Glutamatergic neuron (in vitro differentiated cells): ENCODE results near the gene GNAQ. TPM values are rescaled to one million over a fixed set of nuclear protein-coding genes. Genes with fewer than 3 reads are reported as not detected.

Source experiments
- DNase-seq: peaks from one replicate; pipeline ENCODE4 v3.0.0; 2022
- H3K27ac Mint-ChIP-seq: one replicate; pipeline ENCODE4 v1.8.0; 2020; ENCODE audit warnings: mild to moderate bottlenecking, mixed read lengths, inconsistent platforms; ENCODE audit not compliant: unreplicated experiment
- H3K27me3 Mint-ChIP-seq: one replicate; pipeline ENCODE4 v1.8.0; 2020; ENCODE audit warnings: mild to moderate bottlenecking, moderate library complexity, mixed read lengths, inconsistent platforms; ENCODE audit not compliant: unreplicated experiment
- H3K36me3 Mint-ChIP-seq: one replicate; pipeline ENCODE4 v1.8.0; 2020; ENCODE audit warnings: mild to moderate bottlenecking, mixed read lengths, inconsistent platforms; ENCODE audit not compliant: unreplicated experiment
- H3K4me1 Mint-ChIP-seq: one replicate; pipeline ENCODE4 v1.8.0; 2020; ENCODE audit warnings: mild to moderate bottlenecking, low read depth, mixed read lengths, inconsistent platforms; ENCODE audit not compliant: unreplicated experiment
- H3K4me3 Mint-ChIP-seq: one replicate; pipeline ENCODE4 v1.8.0; 2020; ENCODE audit warnings: mild to moderate bottlenecking, mixed read lengths, inconsistent platforms; ENCODE audit not compliant: unreplicated experiment
- H3K9me3 Mint-ChIP-seq: one replicate; pipeline ENCODE4 v1.8.0; 2020; ENCODE audit warnings: mild to moderate bottlenecking, moderate library complexity, mixed read lengths, inconsistent platforms; ENCODE audit not compliant: unreplicated experiment
- total RNA-seq: library from RNA; stranded (reverse); fragmentation: NEBNext Ultra II Directional; extraction: Animal tissue kit (Norgen Biotek cat#: 25700); gene quantifications from one replicate; pipeline ENCODE4 v1.2.1, GENCODE V29; 2021; ENCODE audit not compliant: unreplicated experiment
- TF ChIP-seq, protein P1 (sequence below): fragments of 200-600 bp; sonication (generic); IDR thresholded peaks from one replicate; pipeline ENCODE4 v1.5.0; 2021; ENCODE audit not compliant: partially characterized antibody, unreplicated experiment

The GNAQ gene
- total RNA-seq, 1 donor from 2014 or later: 72.8 TPM

DNA sequence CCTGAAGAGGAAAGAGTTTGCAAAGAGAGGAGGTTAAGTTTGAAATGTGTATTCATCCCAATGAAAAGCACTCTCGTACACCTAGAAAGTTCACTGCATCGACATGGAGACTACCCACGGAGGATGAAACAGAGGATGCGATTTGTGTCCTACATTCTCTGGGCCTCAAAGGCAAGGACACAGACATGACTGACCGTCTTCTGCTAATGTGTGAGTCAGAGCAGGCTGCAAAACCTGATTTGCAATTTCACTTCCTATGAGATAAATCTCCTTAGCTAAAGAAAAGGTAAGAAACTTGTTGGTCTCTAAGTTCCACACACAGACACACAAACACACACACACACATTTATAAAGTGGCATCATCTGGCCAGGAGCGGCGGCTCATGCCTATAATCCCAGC is 98.6 kb downstream of the GNAQ start:
- Mint-ChIP-seq H3K9me3 (no peaks in the 10 kb centered on the region), H3K27ac (no peak overlapping the region), H3K4me1 (peaks cover 9% of the 10 kb centered on the region), H3K4me3 (no peak overlapping the region), H3K27me3 (peaks cover 2% of the 10 kb centered on the region), H3K36me3 (no peaks in the 10 kb centered on the region)
- TF ChIP-seq, protein P1, sequence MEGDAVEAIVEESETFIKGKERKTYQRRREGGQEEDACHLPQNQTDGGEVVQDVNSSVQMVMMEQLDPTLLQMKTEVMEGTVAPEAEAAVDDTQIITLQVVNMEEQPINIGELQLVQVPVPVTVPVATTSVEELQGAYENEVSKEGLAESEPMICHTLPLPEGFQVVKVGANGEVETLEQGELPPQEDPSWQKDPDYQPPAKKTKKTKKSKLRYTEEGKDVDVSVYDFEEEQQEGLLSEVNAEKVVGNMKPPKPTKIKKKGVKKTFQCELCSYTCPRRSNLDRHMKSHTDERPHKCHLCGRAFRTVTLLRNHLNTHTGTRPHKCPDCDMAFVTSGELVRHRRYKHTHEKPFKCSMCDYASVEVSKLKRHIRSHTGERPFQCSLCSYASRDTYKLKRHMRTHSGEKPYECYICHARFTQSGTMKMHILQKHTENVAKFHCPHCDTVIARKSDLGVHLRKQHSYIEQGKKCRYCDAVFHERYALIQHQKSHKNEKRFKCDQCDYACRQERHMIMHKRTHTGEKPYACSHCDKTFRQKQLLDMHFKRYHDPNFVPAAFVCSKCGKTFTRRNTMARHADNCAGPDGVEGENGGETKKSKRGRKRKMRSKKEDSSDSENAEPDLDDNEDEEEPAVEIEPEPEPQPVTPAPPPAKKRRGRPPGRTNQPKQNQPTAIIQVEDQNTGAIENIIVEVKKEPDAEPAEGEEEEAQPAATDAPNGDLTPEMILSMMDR: no peak
- DNase-seq: no peak

DNA sequence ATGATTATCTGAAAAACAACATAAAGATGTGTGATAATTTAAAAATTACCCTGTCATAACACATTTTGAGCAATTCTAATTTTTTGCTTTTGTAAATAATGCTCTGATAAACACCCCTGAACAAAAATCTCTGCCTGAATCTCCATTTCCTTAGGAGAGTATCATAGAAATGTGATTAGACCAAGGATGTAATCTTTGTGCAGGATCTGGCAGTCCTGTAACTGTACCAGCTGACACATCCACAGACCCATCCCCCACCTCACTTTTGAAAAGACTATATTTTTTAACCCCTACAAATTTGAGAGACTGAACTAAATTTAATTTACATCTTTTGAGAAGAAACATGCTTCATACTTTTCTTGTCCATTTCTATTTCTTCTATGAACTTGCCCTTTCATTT is 101.7 kb downstream of the GNAQ start:
- no peaks in the 10 kb centered on the region for H3K9me3 Mint-ChIP-seq
- TF ChIP-seq, protein P1: no peak
- H3K36me3 Mint-ChIP-seq: no peaks in the 10 kb centered on the region
- no peaks in the 10 kb centered on the region for H3K27me3 Mint-ChIP-seq
- peaks cover 12% of the 10 kb centered on the region for H3K4me1 Mint-ChIP-seq
- no peak overlapping the region for H3K27ac Mint-ChIP-seq
- no peak overlapping the region for H3K4me3 Mint-ChIP-seq
- DNase-seq: no peak

DNA sequence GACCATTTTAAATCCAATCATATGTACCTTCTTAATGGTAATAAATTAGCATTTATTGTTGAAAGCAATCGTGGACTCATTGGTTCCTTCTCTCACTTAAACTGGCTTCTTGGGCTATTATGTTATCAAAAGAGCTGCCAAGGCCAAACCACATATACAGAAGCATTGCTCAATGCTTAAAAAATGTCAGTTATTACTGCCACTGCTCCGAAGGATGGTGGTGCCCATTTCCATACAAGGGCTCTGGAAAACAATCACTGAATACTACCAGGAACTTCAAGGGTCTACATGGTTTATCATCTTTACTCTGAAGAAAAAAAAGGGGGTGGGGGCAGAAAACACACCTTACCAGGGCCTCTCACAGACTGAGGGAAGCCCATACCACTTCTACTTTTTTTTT is 104.3 kb downstream of the GNAQ start:
- no peak for DNase-seq
- TF ChIP-seq, protein P1: no peak
- no peaks in the 10 kb centered on the region for H3K36me3 Mint-ChIP-seq
- no peaks in the 10 kb centered on the region for H3K27me3 Mint-ChIP-seq
- no peak overlapping the region for H3K4me3 Mint-ChIP-seq
- no peak overlapping the region for H3K27ac Mint-ChIP-seq
- H3K4me1 Mint-ChIP-seq: peaks cover 12% of the 10 kb centered on the region
- H3K9me3 Mint-ChIP-seq: no peaks in the 10 kb centered on the region

DNA sequence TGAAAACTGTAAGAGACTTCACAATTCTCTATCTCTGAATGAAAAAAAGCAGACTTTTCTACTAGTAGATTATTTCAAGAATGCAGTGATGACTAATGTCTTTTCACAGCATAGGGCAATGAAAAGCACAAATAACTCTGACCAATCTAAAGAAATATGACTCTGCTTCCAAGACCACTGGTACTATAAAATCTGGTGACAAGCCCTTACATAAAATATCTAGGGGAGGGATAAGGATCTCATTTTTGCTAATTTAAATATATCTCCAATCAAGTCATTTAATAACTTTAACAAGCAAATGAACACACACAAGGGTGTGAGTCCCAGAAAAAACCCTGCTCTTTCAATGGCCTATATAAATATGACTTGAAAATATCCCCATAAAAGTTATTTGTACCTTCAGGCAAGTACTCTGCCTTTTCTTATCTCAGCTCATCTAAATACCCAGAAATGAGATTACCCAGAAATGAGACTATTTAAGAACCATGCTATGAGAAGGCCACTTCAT is 105.2 kb downstream of the GNAQ start:
- peaks cover 15% of the 10 kb centered on the region for H3K4me1 Mint-ChIP-seq
- no peaks in the 10 kb centered on the region for H3K9me3 Mint-ChIP-seq
- TF ChIP-seq, protein P1: no peak
- H3K36me3 Mint-ChIP-seq: no peaks in the 10 kb centered on the region
- no peak for DNase-seq
- H3K4me3 Mint-ChIP-seq: no peak overlapping the region
- H3K27ac Mint-ChIP-seq: no peak overlapping the region
- no peaks in the 10 kb centered on the region for H3K27me3 Mint-ChIP-seq

DNA sequence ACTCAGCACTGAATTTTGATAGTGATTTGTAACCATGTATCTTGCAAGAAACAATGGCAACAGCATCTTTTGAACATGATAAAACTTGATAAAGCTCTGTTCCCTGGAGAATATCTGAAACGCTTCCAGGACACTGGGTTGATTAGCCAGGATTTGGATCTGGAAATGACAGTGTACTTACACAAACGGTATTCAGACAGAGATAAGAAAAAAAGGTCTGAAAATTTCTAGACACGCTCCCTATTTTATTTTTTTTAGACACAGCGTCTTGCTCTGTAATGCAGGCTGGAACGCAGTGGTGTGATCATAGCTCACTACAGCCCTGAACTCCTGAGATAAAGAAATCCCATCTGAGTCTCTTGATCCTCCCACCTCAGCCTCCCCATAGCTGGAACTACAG is 109.0 kb downstream of the GNAQ start:
- Mint-ChIP-seq H3K4me1 (peaks cover 16% of the 10 kb centered on the region), H3K27me3 (no peaks in the 10 kb centered on the region), H3K36me3 (peaks cover 6% of the 10 kb centered on the region), H3K9me3 (no peaks in the 10 kb centered on the region), H3K4me3 (no peak overlapping the region), H3K27ac (no peak overlapping the region)
- TF ChIP-seq, protein P1: no peak
- no peak for DNase-seq
